GM18861 (cell line): ENCODE results near the gene FAM193A.
"Not testable (repeated sequence)": the region's sequence is repeated elsewhere in the genome, so short reads cannot be mapped to it uniquely, and the experiment has no call there.

ENCODE experiments used
- ATAC-seq: cut with Tn5 transposase; IDR thresholded peaks from one replicate; pipeline ENCODE4 v1.9.1; 2021; ENCODE audit not compliant: unreplicated experiment

Gene FAM193A

GRCh38 chr4:2647403-2648158 is 111.1 kb downstream of the FAM193A start:
- ATAC-seq: no peak

GRCh38 chr4:2648159-2648814 is 111.8 kb downstream of the FAM193A start:
- no peak for ATAC-seq

- no peak for ATAC-seq
Observed at GRCh38 chr4:2649604-2650114, 113.2 kb downstream of the FAM193A start.

- ATAC-seq: no peak
Observed at GRCh38 chr4:2650276-2650675, 113.8 kb downstream of the FAM193A start.

GRCh38 chr4:2651546-2651945 is 115.1 kb downstream of the FAM193A start:
- ATAC-seq: no peak

- no peak for ATAC-seq
Observed at GRCh38 chr4:2651998-2652397, 115.6 kb downstream of the FAM193A start.

GRCh38 chr4:2652415-2653160 is 116.1 kb downstream of the FAM193A start:
- no peak for ATAC-seq

GRCh38 chr4:2660596-2661211 is 124.3 kb downstream of the FAM193A start:
- ATAC-seq: no peak

- no peak for ATAC-seq
Observed at GRCh38 chr4:2662598-2662997, 126.2 kb downstream of the FAM193A start.

GRCh38 chr4:2663275-2663674 is 126.8 kb downstream of the FAM193A start:
- ATAC-seq: no peak

- ATAC-seq: no peak
Observed at GRCh38 chr4:2666722-2667247, 130.3 kb downstream of the FAM193A start.

GRCh38 chr4:2667428-2667827 is 131.0 kb downstream of the FAM193A start:
- ATAC-seq: no peak

- no peak for ATAC-seq
Observed at GRCh38 chr4:2671267-2671895, 134.9 kb downstream of the FAM193A start.

GRCh38 chr4:2672082-2672481 is 135.6 kb downstream of the FAM193A start:
- ATAC-seq: no peak

- no peak for ATAC-seq
Observed at GRCh38 chr4:2672700-2673099, 136.3 kb downstream of the FAM193A start.

- ATAC-seq: no peak
Observed at GRCh38 chr4:2673157-2673556, 136.7 kb downstream of the FAM193A start.

- ATAC-seq: not testable (repeated sequence)
Observed at GRCh38 chr4:2679762-2680161, 143.3 kb downstream of the FAM193A start.

- no peak for ATAC-seq
Observed at GRCh38 chr4:2684486-2684885, 148.0 kb downstream of the FAM193A start.

- ATAC-seq: no peak
Observed at GRCh38 chr4:2685541-2685940, 149.1 kb downstream of the FAM193A start.
